ENCODE results near the gene CRACR2B. TPM values are rescaled to one million over a fixed set of nuclear protein-coding genes. Genes with fewer than 3 reads are reported as not detected.
A peak's percentile ranks its signal among the peaks of the same experiment; 100 is the strongest.

The CRACR2B gene
- total and polyA plus RNA-seq, 2 of the 13 experiments (the other 11 are each of a cell fraction or from before 2014, with no cell fraction given) = 14.9 to 21.0 TPM

DNA sequence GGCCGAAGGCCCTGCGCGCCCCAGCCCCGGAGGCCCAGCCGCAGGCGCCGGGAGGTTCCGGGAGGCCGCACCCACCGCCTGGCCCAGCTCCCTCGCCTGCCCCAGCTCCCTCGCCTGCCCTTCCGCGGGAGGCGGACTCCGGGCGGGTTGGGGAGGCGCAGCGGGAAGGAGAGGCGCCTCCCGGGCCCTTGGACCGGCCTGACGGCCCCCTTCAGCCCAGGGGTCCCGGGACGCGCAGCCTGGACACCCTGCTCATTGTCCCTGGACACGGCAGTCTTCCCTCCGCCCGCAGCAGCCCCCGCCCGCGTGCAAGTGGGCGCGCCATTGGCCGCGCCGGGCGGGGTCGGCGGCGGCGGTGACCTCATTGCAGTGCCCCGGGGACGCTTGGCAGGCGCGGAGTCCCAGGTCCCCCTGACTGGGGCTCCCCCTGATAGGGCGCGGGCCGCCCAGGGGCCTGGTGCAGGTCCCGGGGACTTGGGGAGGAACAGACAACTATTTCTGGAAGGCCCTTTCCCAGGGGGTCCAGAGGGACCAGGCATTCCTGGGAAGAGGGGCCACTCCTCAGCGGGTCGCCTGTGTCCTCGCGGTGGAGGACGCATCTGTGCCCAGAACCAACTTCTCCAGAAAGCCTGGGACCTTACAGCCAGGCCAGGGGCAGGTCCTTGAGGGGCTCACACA is 5.5 kb downstream of the CRACR2B start (continued):
- no peak for TF ChIP-seq KDM1A (CRISPR knock-in tag; IDR thresholded peaks at IDR 0.05)
- TF ChIP-seq, protein P1, sequence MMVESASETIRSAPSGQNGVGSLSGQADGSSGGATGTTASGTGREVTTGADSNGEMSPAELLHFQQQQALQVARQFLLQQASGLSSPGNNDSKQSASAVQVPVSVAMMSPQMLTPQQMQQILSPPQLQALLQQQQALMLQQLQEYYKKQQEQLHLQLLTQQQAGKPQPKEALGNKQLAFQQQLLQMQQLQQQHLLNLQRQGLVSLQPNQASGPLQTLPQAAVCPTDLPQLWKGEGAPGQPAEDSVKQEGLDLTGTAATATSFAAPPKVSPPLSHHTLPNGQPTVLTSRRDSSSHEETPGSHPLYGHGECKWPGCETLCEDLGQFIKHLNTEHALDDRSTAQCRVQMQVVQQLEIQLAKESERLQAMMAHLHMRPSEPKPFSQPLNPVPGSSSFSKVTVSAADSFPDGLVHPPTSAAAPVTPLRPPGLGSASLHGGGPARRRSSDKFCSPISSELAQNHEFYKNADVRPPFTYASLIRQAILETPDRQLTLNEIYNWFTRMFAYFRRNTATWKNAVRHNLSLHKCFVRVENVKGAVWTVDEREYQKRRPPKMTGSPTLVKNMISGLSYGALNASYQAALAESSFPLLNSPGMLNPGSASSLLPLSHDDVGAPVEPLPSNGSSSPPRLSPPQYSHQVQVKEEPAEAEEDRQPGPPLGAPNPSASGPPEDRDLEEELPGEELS (CRISPR knock-in tag; IDR thresholded peaks at IDR 0.05) = 0 out of 2 replicates have a peak, but pooled peaks have one; percentile 15
- TF ChIP-seq FOXA1 (IDR thresholded peaks at IDR 0.05) = no peak
- TF ChIP-seq FOXA1 (CRISPR knock-in tag; IDR thresholded peaks at IDR 0.05) = no peak
- no peak for TF ChIP-seq TBL1XR1 (IDR thresholded peaks at IDR 0.05; ENCODE audit: borderline replicate concordance, low read length, partially characterized antibody)
- no peak for TF ChIP-seq ZSCAN12 (CRISPR knock-in tag; IDR thresholded peaks at IDR 0.05)
- TF ChIP-seq, protein P2, sequence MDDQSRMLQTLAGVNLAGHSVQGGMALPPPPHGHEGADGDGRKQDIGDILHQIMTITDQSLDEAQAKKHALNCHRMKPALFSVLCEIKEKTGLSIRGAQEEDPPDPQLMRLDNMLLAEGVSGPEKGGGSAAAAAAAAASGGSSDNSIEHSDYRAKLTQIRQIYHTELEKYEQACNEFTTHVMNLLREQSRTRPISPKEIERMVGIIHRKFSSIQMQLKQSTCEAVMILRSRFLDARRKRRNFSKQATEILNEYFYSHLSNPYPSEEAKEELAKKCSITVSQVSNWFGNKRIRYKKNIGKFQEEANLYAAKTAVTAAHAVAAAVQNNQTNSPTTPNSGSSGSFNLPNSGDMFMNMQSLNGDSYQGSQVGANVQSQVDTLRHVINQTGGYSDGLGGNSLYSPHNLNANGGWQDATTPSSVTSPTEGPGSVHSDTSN (CRISPR knock-in tag; IDR thresholded peaks at IDR 0.05; ENCODE audit: borderline replicate concordance) = no peak
- TF ChIP-seq RXRA (CRISPR knock-in tag; IDR thresholded peaks at IDR 0.05) = no peak
- no peak; the same call in 1 of the 2 replicates for TF ChIP-seq ZNF703 (CRISPR knock-in tag; IDR thresholded peaks at IDR 0.05; ENCODE audit: borderline replicate concordance)
- TF ChIP-seq RBFOX2 (IDR thresholded peaks at IDR 0.05; ENCODE audit: low read depth, low read length) = peak; percentile 66; the same call in 1 of the 2 replicates
- no peak for TF ChIP-seq EHMT2 (IDR thresholded peaks at IDR 0.05; ENCODE audit: borderline replicate concordance, low read depth, low read length)
- TF ChIP-seq ZBTB1 (CRISPR knock-in tag; IDR thresholded peaks at IDR 0.05; ENCODE audit: borderline replicate concordance) = no peak
- TF ChIP-seq SIN3A (IDR thresholded peaks at IDR 0.05; ENCODE audit: borderline replicate concordance, low read depth, low read length) = no peak
- TF ChIP-seq, protein P3, sequence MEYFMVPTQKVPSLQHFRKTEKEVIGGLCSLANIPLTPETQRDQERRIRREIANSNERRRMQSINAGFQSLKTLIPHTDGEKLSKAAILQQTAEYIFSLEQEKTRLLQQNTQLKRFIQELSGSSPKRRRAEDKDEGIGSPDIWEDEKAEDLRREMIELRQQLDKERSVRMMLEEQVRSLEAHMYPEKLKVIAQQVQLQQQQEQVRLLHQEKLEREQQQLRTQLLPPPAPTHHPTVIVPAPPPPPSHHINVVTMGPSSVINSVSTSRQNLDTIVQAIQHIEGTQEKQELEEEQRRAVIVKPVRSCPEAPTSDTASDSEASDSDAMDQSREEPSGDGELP (IDR thresholded peaks at IDR 0.05; ENCODE audit: borderline replicate concordance, low read depth) = no peak
- no peak for TF ChIP-seq JARID2 (CRISPR knock-in tag; IDR thresholded peaks at IDR 0.05; ENCODE audit: insufficient replicate concordance)
- TF ChIP-seq, protein P4, sequence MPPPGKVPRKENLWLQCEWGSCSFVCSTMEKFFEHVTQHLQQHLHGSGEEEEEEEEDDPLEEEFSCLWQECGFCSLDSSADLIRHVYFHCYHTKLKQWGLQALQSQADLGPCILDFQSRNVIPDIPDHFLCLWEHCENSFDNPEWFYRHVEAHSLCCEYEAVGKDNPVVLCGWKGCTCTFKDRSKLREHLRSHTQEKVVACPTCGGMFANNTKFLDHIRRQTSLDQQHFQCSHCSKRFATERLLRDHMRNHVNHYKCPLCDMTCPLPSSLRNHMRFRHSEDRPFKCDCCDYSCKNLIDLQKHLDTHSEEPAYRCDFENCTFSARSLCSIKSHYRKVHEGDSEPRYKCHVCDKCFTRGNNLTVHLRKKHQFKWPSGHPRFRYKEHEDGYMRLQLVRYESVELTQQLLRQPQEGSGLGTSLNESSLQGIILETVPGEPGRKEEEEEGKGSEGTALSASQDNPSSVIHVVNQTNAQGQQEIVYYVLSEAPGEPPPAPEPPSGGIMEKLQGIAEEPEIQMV (CRISPR knock-in tag; IDR thresholded peaks at IDR 0.05; ENCODE audit: low read depth) = no peak
- TF ChIP-seq THYN1 (CRISPR knock-in tag; IDR thresholded peaks at IDR 0.05; ENCODE audit: borderline replicate concordance, low read depth) = no peak
- no peak for TF ChIP-seq ZNF605 (CRISPR knock-in tag; IDR thresholded peaks at IDR 0.05)
- TF ChIP-seq, protein P5, sequence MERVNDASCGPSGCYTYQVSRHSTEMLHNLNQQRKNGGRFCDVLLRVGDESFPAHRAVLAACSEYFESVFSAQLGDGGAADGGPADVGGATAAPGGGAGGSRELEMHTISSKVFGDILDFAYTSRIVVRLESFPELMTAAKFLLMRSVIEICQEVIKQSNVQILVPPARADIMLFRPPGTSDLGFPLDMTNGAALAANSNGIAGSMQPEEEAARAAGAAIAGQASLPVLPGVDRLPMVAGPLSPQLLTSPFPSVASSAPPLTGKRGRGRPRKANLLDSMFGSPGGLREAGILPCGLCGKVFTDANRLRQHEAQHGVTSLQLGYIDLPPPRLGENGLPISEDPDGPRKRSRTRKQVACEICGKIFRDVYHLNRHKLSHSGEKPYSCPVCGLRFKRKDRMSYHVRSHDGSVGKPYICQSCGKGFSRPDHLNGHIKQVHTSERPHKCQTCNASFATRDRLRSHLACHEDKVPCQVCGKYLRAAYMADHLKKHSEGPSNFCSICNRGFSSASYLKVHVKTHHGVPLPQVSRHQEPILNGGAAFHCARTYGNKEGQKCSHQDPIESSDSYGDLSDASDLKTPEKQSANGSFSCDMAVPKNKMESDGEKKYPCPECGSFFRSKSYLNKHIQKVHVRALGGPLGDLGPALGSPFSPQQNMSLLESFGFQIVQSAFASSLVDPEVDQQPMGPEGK (CRISPR knock-in tag; IDR thresholded peaks at IDR 0.05) = peak; percentile 52; the same call in 1 of the 2 replicates
- TF ChIP-seq SAP130 (CRISPR knock-in tag; IDR thresholded peaks at IDR 0.05; ENCODE audit: low read depth) = peak; percentile 49

All from HepG2 (cell line).